K562 (cell line): ENCODE results near the gene FOXS1. TPM values are rescaled to one million over a fixed set of nuclear protein-coding genes. Genes with fewer than 3 reads are reported as not detected.

Experiments
- ATAC-seq: fragments of 200-7000 bp; cut with Tn5 transposase; 3 replicates; pipeline ENCODE4 v1.9.1; 2020; ENCODE audit warnings: moderate library complexity
- BruUV-seq: library from RNA; stranded (reverse); fragments of 400-500 nt; replicated peaks from 2 replicates; lab custom pipeline; 2021; lab: Mats Ljungman, UMichigan
- CTCF ChIA-PET: fragments of 300-600 bp; formaldehyde crosslinking; extraction: SDS; loops from one replicate; lab custom pipeline; 2021; ENCODE audit warnings: low intra/inter-chr PET ratio; lab: Yijun Ruan, JAX
- POLR2A ChIA-PET: fragments of 300-600, 350-650 bp; sonication (Branson Sonifier 250); formaldehyde crosslinking; extraction: SDS; loops from one replicate; lab custom pipeline; 2021; ENCODE audit warnings: antibody characterized with exemption, inconsistent platforms; lab: Yijun Ruan, JAX
- DNase-seq, 4 experiments: peaks; one replicate each; pipeline versions ENCODE4 v3.0.0 to v3.0.0-alpha.2; 2011 to 2018; ENCODE audit warnings: low spot score in 3 of 4, mixed read lengths in 3 of 4; ENCODE audit errors: extremely low read depth in 1 of 4
- FAIRE-seq: peaks from 2 replicates; lab custom pipeline; 2011; peaks lifted over from hg19 to GRCh38; lab: Jason Lieb, UNC
- H2AFZ ChIP-seq: 2 replicates; pipeline ENCODE4 v1.6.0; 2011; ENCODE audit warnings: low read depth, low read length, control low read depth, inconsistent platforms
- H3K27ac ChIP-seq: fragments of 200-600 bp; 3 replicates; pipeline ENCODE4 v1.8.0; 2011; ENCODE audit warnings: low read depth, mild to moderate bottlenecking, control low read depth, inconsistent platforms, low read length, moderate library complexity, mixed read lengths; ENCODE audit errors: extremely low read depth
- H3K27me3 ChIP-seq, 2 experiments: fragments of 300-600 bp in 1 of 2; 2 replicates in 1 of 2; 3 replicates in 1 of 2; pipeline versions ENCODE4 v1.6.0 to v1.8.0; 2011; ENCODE audit warnings: inconsistent platforms in 2 of 2, low read length in 2 of 2, mild to moderate bottlenecking in 1 of 2, mixed read lengths in 1 of 2, moderate library complexity in 1 of 2; ENCODE audit not compliant: control insufficient read depth in 2 of 2, insufficient read depth in 2 of 2
- H3K36me3 ChIP-seq: fragments of 300-600 bp; 3 replicates; pipeline ENCODE4 v1.8.0; 2011; ENCODE audit warnings: mild to moderate bottlenecking, low read length, inconsistent platforms; ENCODE audit not compliant: control insufficient read depth, insufficient read depth
- H3K4me1 ChIP-seq, 2 experiments: fragments of 200-600 bp in 1 of 2; replicated peaks in 1 of 2; 2 replicates in 1 of 2; 3 replicates in 1 of 2; pipeline versions ENCODE4 v1.5.1 to v1.8.0; 2011; ENCODE audit warnings: inconsistent platforms in 2 of 2, low read length in 2 of 2, mild to moderate bottlenecking in 1 of 2, mixed read lengths in 1 of 2, moderate library complexity in 1 of 2; ENCODE audit not compliant: control insufficient read depth in 2 of 2, insufficient read depth in 2 of 2
- H3K4me2 ChIP-seq: 2 replicates; pipeline ENCODE4 v1.6.1; 2011; ENCODE audit warnings: low read length, control low read depth, inconsistent platforms, mixed read lengths; ENCODE audit not compliant: insufficient read depth
- H3K4me3 ChIP-seq: fragments of 200-600 bp; sonication (generic), shearing (Covaris generic); 2 replicates; pipeline ENCODE4 v1.5.1; 2016; ENCODE audit warnings: control low read depth, inconsistent platforms
- H3K79me2 ChIP-seq: fragments of 200-600 bp; 3 replicates; pipeline ENCODE4 v1.8.0; 2011; ENCODE audit warnings: low read length, inconsistent platforms; ENCODE audit not compliant: control insufficient read depth, insufficient read depth
- H3K9ac ChIP-seq, 2 experiments: 2 replicates each; pipeline versions ENCODE4 v1.6.0 to v1.6.1; 2011; ENCODE audit warnings: low read depth in 2 of 2, low read length in 2 of 2, control low read depth in 1 of 2, inconsistent platforms in 1 of 2, mild to moderate bottlenecking in 1 of 2, mixed read lengths in 1 of 2; ENCODE audit not compliant: insufficient read depth in 1 of 2
- H3K9me1 ChIP-seq: one replicate; pipeline ENCODE4 v1.6.0; 2011; ENCODE audit warnings: inconsistent platforms, mild to moderate bottlenecking, low read length, moderate library complexity; ENCODE audit not compliant: control insufficient read depth, insufficient read depth
- H3K9me3 ChIP-seq: replicated peaks from 2 replicates; pipeline ENCODE4 v1.5.1; 2011; ENCODE audit warnings: low read depth, low read length, inconsistent platforms; ENCODE audit not compliant: control insufficient read depth, insufficient read depth
- H4K20me1 ChIP-seq: replicated peaks from 2 replicates; pipeline ENCODE4 v1.6.1; 2011; ENCODE audit warnings: low read length, inconsistent platforms, mixed read lengths; ENCODE audit not compliant: control insufficient read depth, insufficient read depth
- FOS ChIP-seq: IDR thresholded peaks from 3 replicates; pipeline ENCODE4 v1.6.1; 2011; ENCODE audit not compliant: insufficient read length; ENCODE audit errors: extremely low read depth
- TCF7L2 ChIP-seq: fragments of 150-350 bp; IDR thresholded peaks from 2 replicates; pipeline ENCODE4 v1.6.1; 2016; ENCODE audit warnings: low read depth, mild to moderate bottlenecking, low read length, moderate library complexity
- TSHZ1 ChIP-seq: fragments of 250-450 bp; sonication (Bioruptor Pico); IDR thresholded peaks from 2 replicates; pipeline ENCODE4 v1.4.0; 2020; ENCODE audit warnings: mild to moderate bottlenecking, moderate library complexity
- ZBTB33 ChIP-seq: sonication (generic); formaldehyde crosslinking; IDR thresholded peaks from 2 replicates; pipeline ENCODE4 v1.8.1; 2023; ENCODE audit warnings: mild to moderate bottlenecking, missing genetic modification reagents
- WGBS: fragments of 100-300 bp; shearing (Covaris generic); methylation state at CpG from one replicate; pipeline ENCODE4 v1.1.6; 2016; ENCODE audit warnings: low coverage, mixed read lengths; ENCODE audit not compliant: insufficient coverage; ENCODE audit errors: missing lambda C conversion rate; 5-methylcytosine and 5-hydroxymethylcytosine counted together
- in situ Hi-C: fragments of 300-500 bp; cut with MboI; formaldehyde crosslinking; loops from 4 replicates; pipeline ENCODE4 v1.15.0; 2018; ENCODE audit warnings: inconsistent platforms, mixed read lengths
- intact Hi-C: fragments of 100-400 bp; cut with micrococcal nuclease; formaldehyde crosslinking; loops from 2 replicates; pipeline ENCODE4 v1.14.2; 2022
- polyA plus RNA-seq, 8 experiments: library from polyadenylated mRNA; depleted of rRNA in 4 of 8; stranded (reverse) in 5 of 8; unstranded in 3 of 8; fragments of >200 nt; fragmentation: Nextera tagmentation in 2 of 8; fragmentation: Illumina TruSeq in 1 of 8; extraction: Ambion mirVana in 2 of 8; extraction: Trizol in 1 of 8; gene quantifications; 2 replicates each; pipeline versions ENCODE4 v1.2.1 to v1.2.3, GENCODE V29; 2011 to 2014; ENCODE audit warnings: inconsistent platforms in 1 of 8, missing spikeins in 1 of 8
- total RNA-seq, 7 experiments: library from RNA; depleted of rRNA in 6 of 7; stranded (reverse); fragments of >200 nt in 6 of 7; fragmentation: Illumina TruSeq in 2 of 7; extraction: Trizol in 2 of 7; gene quantifications; 2 replicates each; pipeline versions ENCODE4 v1.2.1 to v1.2.3, GENCODE V29; 2011 to 2021; ENCODE audit warnings: low replicate concordance in 1 of 7

The FOXS1 gene
- total and polyA plus RNA-seq, 9 of the 15 experiments (the other 6 are each of a cell fraction or from before 2014, with no cell fraction given): not detected

GRCh38 chr20:31831771-31832306, 13.6 kb downstream of the FOXS1 start:
- Histone ChIP-seq H3K4me1 (peaks cover 15 to 34% of the 10 kb centered on the region in 2 experiments), H3K9me1 (no peaks in the 10 kb centered on the region), H3K4me2 (no peak overlapping the region), H3K79me2 (no peaks in the 10 kb centered on the region), H3K9me3 (no peaks in the 10 kb centered on the region), H2AFZ (no peak overlapping the region), H3K27ac (no peak overlapping the region), H3K4me3 (no peak overlapping the region), H3K27me3 (peaks cover 0 to under 1% of the 10 kb centered on the region in 2 experiments; a peak in 1 of 5 replicates), H3K9ac (no peak overlapping the region), H4K20me1 (0 out of 2 replicates have a peak, but pooled peaks cover 6% of the 10 kb centered on the region), H3K36me3 (no peaks in the 10 kb centered on the region)
- no TSS peak for BruUV-seq
- CTCF ChIA-PET: no interaction called here
- ATAC-seq: no peak
- TF ChIP-seq ZBTB33 (0 out of 2 replicates have a peak, but pooled peaks have one; percentile 26), FOS (no peak), TSHZ1 (CRISPR knock-in tag) (no peak), TCF7L2 (no peak)
- no peak for FAIRE-seq
- intact Hi-C loops (loop anchor here (5.0 kb wide), 1 partner anchor 105 kb away; no protein-coding TSS in a partner anchor), in situ Hi-C loops (loop anchor here (25.0 kb wide), 1 partner anchor 830 kb away; the partner anchor contains the start of gene C20orf203)
- POLR2A ChIA-PET: interaction anchor here (0.5 kb wide), 2 partner anchors 11 to 495 kb away, joined by 3 to 4 read pairs; no protein-coding TSS in a partner anchor
- 77% methylated on average over 14 of the region's 17 CpGs for WGBS
- DNase-seq: no peak
